ENCODE results near the gene SMARCB1. TPM values are rescaled to one million over a fixed set of nuclear protein-coding genes. Genes with fewer than 3 reads are reported as not detected.

SMARCB1 gene
- total and polyA plus RNA-seq, 2 of the 4 experiments (the other 2 are of a cell fraction) = 110 to 159 TPM

GRCh38 chr22:23824476-23825245, 37.9 kb downstream of the SMARCB1 start:
- H4K91ac ChIP-seq (ENCODE audit: insufficient read depth, low read depth, low read length) = no peak overlapping the region
- no peak overlapping the region for H4K8ac ChIP-seq (ENCODE audit: low read depth in 2 of 2, low read length in 2 of 2)
- H3K4me1 ChIP-seq (ENCODE audit: control insufficient read depth, insufficient read depth, low read length) = peaks cover 10% of the 10 kb centered on the region
- H3K4me3 ChIP-seq (ENCODE audit: insufficient read depth, low read depth, low read length) = no peak overlapping the region
- no peak overlapping the region for H2BK15ac ChIP-seq (ENCODE audit: low read depth, low read length)
- H2BK5ac ChIP-seq (ENCODE audit: low read depth, low read length, poor library complexity, severe bottlenecking) = no peak overlapping the region
- peaks cover 28% of the 10 kb centered on the region for H3K9me1 ChIP-seq (ENCODE audit: insufficient read depth, low read length)
- no peaks in the 10 kb centered on the region for H3K27me3 ChIP-seq (ENCODE audit: control insufficient read depth, insufficient read depth, low read length)
- H3K79me1 ChIP-seq (ENCODE audit: low read depth in 1 of 2, low read length in 2 of 2) = peaks cover 7 to 50% of the 10 kb centered on the region in 2 experiments; a peak in 3 of 4 replicates
- peaks cover 81% of the 10 kb centered on the region for H3K36me3 ChIP-seq (ENCODE audit: control insufficient read depth, insufficient read depth, low read length)
- no TSS peak for BruUV-seq (replicated peaks)
- 90% methylated on average over 8 of the region's 13 CpGs; no CpG with 5 or more reads in 1 of the 2 experiments for WGBS, 2 experiments (ENCODE audit: extremely low coverage in 2 of 2, insufficient read length in 1 of 2)
- no peak overlapping the region for H2BK120ac ChIP-seq (ENCODE audit: low read depth, low read length)
- H4K5ac ChIP-seq (ENCODE audit: low read depth, low read length) = no peak overlapping the region
- peak overlapping the region; percentile 42 for H2AK9ac ChIP-seq (replicated peaks; ENCODE audit: low read depth, low read length, poor library complexity)
- CTCF ChIA-PET = no interaction called here
- POLR2A ChIA-PET (ENCODE audit: unreplicated experiment) = no interaction called here
- DNase-seq = no peak
- no peak overlapping the region for H2AFZ ChIP-seq (replicated peaks; ENCODE audit: low read length, poor library complexity)
- no peak overlapping the region for H3K27ac ChIP-seq (ENCODE audit: insufficient read depth, low read length)
- no peak overlapping the region for H3K4me2 ChIP-seq (ENCODE audit: low read depth, low read length)
- no peak overlapping the region for H3K23ac ChIP-seq (ENCODE audit: low read depth, low read length)
- no peak overlapping the region for H3K18ac ChIP-seq (ENCODE audit: low read depth, low read length)
- TF ChIP-seq BHLHE40 (IDR thresholded peaks at IDR 0.05; ENCODE audit: low read depth, low read length) (no peak), RCOR1 (IDR thresholded peaks at IDR 0.05; ENCODE audit: insufficient replicate concordance, low read length) (no peak), MAZ (IDR thresholded peaks at IDR 0.05; ENCODE audit: borderline replicate concordance, low read depth, low read length) (no peak), CHD1 (IDR thresholded peaks at IDR 0.05; ENCODE audit: low read depth, low read length) (no peak), CTCF (conservative IDR thresholded peaks at IDR 0.05; ENCODE audit: low read depth, low read length) (no peak), MXI1 (IDR thresholded peaks at IDR 0.05; ENCODE audit: borderline replicate concordance, low read depth, low read length) (no peak), FOS (IDR thresholded peaks at IDR 0.05; ENCODE audit: low read depth, low read length) (no peak), USF2 (IDR thresholded peaks at IDR 0.05; ENCODE audit: low read depth, low read length) (no peak), RAD21 (IDR thresholded peaks at IDR 0.05; ENCODE audit: low read length) (no peak), SMC3 (IDR thresholded peaks at IDR 0.05; ENCODE audit: low read depth, low read length) (no peak), MAFK (IDR thresholded peaks at IDR 0.05; ENCODE audit: low read depth, low read length) (no peak), RFX5 (IDR thresholded peaks at IDR 0.05; ENCODE audit: low read depth, low read length) (no peak), POLR2A (IDR thresholded peaks at IDR 0.05; ENCODE audit: low read depth, low read length) (no peak), ELK1 (IDR thresholded peaks at IDR 0.05; ENCODE audit: borderline replicate concordance, low read depth, low read length) (no peak)
- no peak for ATAC-seq (ENCODE audit: low read depth)
- no peak overlapping the region; the same call in 1 of the 2 replicates for H2AK5ac ChIP-seq (ENCODE audit: low read depth, low read length)
- H3K9me3 ChIP-seq (ENCODE audit: control insufficient read depth, insufficient read depth, low read length) = peaks cover 3% of the 10 kb centered on the region; the same call in 1 of the 2 replicates
- no peak overlapping the region for H3K14ac ChIP-seq (replicated peaks; ENCODE audit: low read depth, low read length)
- in situ Hi-C loops (cut with MboI; ENCODE audit: low sequenced_read_pairs) = no loop called here
- H3K9ac ChIP-seq (ENCODE audit: low read depth, low read length) = no peak overlapping the region
- peaks cover 7% of the 10 kb centered on the region for H4K20me1 ChIP-seq (ENCODE audit: insufficient read depth, low read length)
- H3K4ac ChIP-seq (ENCODE audit: low read depth, low read length) = no peak overlapping the region
- no peak overlapping the region for H2BK20ac ChIP-seq (ENCODE audit: low read depth, low read length)
- no peak overlapping the region for H3K56ac ChIP-seq (ENCODE audit: extremely low read depth, insufficient read depth, low read length)
- intact Hi-C loops (cut with micrococcal nuclease) = no loop called here
- dilution Hi-C loops (cut with HindIII; ENCODE audit: low sequenced_read_pairs, unreplicated experiment) = no loop called here
